Adipocyte (in vitro differentiated cells): ENCODE measurements around the gene SARS1.
"Not testable (repeated sequence)": the region's sequence is repeated elsewhere in the genome, so short reads cannot be mapped to it uniquely, and the experiment has no call there.

Experiments
- DNase-seq: peaks from one replicate; pipeline ENCODE4 v3.0.0-alpha.2; 2015; ENCODE audit warnings: low read depth
- H3K27me3 ChIP-seq: replicated peaks from 2 replicates; pipeline ENCODE4 v1.7.0; 2013; ENCODE audit warnings: mild to moderate bottlenecking, low read length, moderate library complexity; ENCODE audit not compliant: control insufficient read depth, insufficient read depth
- H3K36me3 ChIP-seq: 2 replicates; pipeline ENCODE4 v1.7.0; 2013; ENCODE audit warnings: low read length, mild to moderate bottlenecking, moderate library complexity; ENCODE audit not compliant: control insufficient read depth, insufficient read depth, severe bottlenecking
- H3K4me1 ChIP-seq: 2 replicates; pipeline ENCODE4 v1.7.0; 2013; ENCODE audit warnings: mild to moderate bottlenecking, low read length, moderate library complexity; ENCODE audit not compliant: control insufficient read depth, insufficient read depth
- H3K4me3 ChIP-seq: 2 replicates; pipeline ENCODE4 v1.7.0; 2013; ENCODE audit warnings: mild to moderate bottlenecking, low read length, moderate library complexity
- H3K9ac ChIP-seq: 2 replicates; pipeline ENCODE4 v1.7.0; 2013; ENCODE audit warnings: mild to moderate bottlenecking, low read length, moderate library complexity
- H3K9me3 ChIP-seq: 2 replicates; pipeline ENCODE4 v1.7.0; 2013; ENCODE audit warnings: mild to moderate bottlenecking, low read length, moderate library complexity; ENCODE audit not compliant: control insufficient read depth

SARS1 gene, protein sequence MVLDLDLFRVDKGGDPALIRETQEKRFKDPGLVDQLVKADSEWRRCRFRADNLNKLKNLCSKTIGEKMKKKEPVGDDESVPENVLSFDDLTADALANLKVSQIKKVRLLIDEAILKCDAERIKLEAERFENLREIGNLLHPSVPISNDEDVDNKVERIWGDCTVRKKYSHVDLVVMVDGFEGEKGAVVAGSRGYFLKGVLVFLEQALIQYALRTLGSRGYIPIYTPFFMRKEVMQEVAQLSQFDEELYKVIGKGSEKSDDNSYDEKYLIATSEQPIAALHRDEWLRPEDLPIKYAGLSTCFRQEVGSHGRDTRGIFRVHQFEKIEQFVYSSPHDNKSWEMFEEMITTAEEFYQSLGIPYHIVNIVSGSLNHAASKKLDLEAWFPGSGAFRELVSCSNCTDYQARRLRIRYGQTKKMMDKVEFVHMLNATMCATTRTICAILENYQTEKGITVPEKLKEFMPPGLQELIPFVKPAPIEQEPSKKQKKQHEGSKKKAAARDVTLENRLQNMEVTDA

DNA sequence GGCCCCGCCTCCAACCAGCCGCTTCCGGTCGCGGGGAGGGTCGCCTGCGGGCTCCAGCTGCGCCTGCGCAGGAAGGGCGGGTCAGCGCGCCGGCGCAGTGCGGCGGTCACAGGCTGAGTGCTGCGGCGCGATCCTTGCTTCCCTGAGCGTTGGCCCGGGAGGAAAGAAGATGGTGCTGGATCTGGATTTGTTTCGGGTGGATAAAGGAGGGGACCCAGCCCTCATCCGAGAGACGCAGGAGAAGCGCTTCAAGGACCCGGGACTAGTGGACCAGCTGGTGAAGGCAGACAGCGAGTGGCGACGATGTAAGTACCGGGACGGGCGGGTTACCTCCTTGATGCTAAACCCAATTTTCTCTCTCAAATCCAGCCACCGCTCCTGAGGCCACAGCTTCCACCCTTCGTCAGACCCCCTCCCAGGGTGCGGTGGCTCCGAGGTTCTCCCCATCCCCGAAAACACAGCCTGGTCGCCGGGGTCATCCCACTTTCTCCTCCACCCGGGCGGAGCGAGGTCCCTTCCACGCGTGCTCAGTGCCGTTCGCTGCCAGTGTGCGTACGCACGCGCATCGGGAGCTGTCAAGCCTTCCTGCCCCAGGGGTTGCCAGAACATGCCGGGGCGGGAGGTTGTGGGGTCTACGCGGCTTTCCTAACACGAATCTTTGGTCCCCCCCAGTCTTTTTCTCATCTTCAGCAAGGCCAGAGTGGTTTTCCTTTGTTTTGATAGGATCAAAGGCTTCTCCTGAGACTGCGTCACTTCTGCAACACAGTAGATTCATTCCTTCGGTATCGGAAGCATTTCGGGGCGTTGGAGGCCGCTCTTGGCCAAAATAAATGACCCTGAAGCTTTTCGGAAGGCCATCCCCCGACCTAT is at the start of gene SARS1:
TSS of gene SARS1 (plus strand) at position 95 of the 870 bp plus-strand sequence. CDS start at position 170, 75 bp downstream.
- peaks cover 6% of the 10 kb centered on the region for H3K36me3 ChIP-seq
- no peaks in the 10 kb centered on the region for H3K27me3 ChIP-seq
- peak; percentile 96 for DNase-seq
- no peaks in the 10 kb centered on the region for H3K9me3 ChIP-seq
- H3K4me1 ChIP-seq, result peaks cover 29% of the 10 kb centered on the region
- H3K4me3 ChIP-seq, result peak within 1 kb of the TSS; percentile 100
- peak within 1 kb of the TSS; percentile 99 for H3K9ac ChIP-seq

DNA sequence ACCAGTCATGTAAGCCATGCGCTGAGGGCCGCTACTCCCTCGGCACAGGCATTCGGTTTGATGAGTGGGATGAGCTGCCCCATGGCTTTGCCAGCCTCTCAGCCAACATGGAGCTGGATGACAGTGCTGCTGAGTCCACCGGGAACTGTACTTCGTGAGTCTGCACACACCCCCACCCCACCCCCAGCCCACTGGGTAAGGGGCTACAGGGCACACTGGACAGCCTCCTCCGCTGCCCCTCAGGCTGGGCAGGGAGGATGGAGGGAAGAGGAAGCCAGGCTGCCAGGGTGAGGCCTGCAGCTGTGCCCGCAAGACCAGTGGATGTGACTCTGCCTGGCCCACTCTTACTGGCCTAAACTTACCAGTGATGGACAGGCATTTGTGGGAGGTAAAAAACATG is 49.2 kb upstream of the SARS1 start:
- no peaks in the 10 kb centered on the region for H3K36me3 ChIP-seq
- DNase-seq, result no peak
- no peaks in the 10 kb centered on the region for H3K9me3 ChIP-seq
- no peak overlapping the region for H3K9ac ChIP-seq
- H3K4me3 ChIP-seq, result no peak overlapping the region
- H3K4me1 ChIP-seq, result peaks cover 23% of the 10 kb centered on the region
- no peaks in the 10 kb centered on the region for H3K27me3 ChIP-seq

DNA sequence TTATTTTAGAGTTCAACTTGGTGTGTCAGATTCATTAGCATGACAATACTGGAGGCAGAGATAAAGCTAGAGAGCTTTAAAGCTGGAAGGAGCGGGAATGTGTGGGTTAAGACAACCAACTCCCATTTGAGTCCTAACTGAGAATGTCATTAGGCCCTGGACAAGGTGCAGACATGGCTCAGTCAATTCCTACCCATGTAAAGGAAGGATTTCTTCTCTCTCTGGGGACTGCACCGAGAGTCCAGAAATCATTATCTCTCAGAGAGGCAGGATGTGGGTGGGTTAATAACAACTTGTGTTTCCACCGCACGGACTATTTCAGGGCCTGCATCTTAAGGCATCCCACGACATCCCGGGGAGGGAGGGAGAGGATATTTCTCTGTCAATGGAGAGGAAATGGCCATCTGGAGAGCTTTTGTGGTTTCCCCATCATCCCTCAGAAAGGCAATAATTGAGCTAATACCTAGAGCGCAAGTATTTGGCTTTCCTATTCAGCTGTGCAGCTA is 46.7 kb upstream of the SARS1 start:
- Histone ChIP-seq H3K9ac (no peak overlapping the region), H3K36me3 (no peaks in the 10 kb centered on the region), H3K4me1 (peaks cover 17% of the 10 kb centered on the region), H3K9me3 (no peaks in the 10 kb centered on the region), H3K27me3 (no peaks in the 10 kb centered on the region), H3K4me3 (no peak overlapping the region)
- DNase-seq, result no peak

DNA sequence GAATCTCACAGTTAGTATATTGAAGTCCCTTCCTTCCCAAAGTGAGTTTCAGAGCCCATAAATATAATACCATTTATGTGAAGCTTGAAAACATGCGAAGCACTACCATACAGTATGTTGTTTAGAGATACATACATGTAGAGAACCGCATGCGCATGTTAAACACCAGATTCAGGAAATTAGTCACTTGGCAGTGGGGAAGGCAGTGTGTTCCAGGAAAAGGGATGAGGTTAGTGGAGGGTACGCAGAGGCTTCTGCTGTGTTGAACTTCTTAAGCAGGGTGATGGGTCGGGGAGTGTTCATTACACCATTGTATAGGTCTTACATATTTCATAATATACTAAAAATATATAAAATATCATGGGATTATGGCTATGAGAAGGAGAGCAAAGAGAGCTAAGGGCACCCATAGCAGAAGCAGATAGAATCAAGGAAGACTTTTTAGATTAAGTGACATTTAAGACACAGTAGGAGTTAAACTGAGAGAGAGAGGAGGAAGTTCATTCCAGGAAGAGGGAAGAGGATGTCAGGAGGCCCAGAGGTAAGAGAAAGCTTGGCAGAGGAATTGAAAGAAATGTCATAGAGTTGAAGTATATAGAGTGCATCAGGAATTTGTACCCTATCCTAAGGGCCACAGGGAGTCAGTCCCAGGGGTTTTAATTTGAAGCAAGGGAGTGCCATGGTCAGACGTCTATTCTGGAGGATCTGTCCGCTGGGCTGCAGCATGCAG is 43.5 kb upstream of the SARS1 start:
- H3K9ac ChIP-seq, result no peak overlapping the region
- H3K9me3 ChIP-seq, result no peaks in the 10 kb centered on the region
- no peaks in the 10 kb centered on the region for H3K27me3 ChIP-seq
- DNase-seq, result no peak
- no peaks in the 10 kb centered on the region for H3K36me3 ChIP-seq
- H3K4me3 ChIP-seq, result no peak overlapping the region
- peaks cover 7% of the 10 kb centered on the region for H3K4me1 ChIP-seq

DNA sequence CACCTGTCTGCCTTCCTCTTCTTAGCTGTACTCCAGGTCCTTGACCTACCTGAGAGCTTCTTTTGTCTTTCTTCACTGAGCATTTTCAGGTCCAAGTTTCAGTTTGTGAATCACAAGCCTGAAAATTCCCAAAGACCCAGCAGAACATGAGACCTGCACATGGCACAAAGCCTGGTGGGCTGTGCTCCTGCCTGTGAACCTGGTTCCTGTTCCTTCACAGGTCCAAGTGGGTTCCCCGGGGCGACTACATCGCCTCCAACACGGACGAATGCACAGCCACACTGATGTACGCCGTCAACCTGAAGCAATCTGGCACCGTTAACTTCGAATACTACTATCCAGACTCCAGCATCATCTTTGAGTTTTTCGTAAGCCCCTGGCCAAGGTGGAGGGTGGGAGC is 42.1 kb upstream of the SARS1 start:
- DNase-seq, result no peak
- Histone ChIP-seq H3K9ac (no peak overlapping the region), H3K4me1 (peaks cover 7% of the 10 kb centered on the region), H3K27me3 (no peaks in the 10 kb centered on the region), H3K36me3 (no peaks in the 10 kb centered on the region), H3K4me3 (no peak overlapping the region), H3K9me3 (no peaks in the 10 kb centered on the region)

DNA sequence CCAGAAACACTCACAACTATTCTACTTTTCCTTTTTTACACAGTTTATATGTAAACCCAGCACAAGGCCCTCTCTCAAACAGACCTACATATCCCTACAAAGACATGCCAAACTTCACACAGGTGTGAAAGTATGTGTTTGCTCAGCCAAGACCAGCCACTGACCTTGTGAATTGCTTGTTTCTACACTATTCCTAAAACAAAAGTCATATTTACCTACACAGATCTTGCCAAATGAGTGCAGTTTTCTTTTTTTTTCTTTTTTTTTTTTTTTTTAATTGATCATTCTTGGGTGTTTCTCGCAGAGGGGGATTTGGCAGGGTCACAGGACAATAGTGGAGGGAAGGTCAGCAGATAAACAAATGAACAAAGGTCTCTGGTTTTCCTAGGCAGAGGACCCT is 37.4 kb upstream of the SARS1 start:
- not testable (repeated sequence) for H3K9me3 ChIP-seq, H3K27me3 ChIP-seq, DNase-seq, H3K9ac ChIP-seq, H3K36me3 ChIP-seq, H3K4me3 ChIP-seq, H3K4me1 ChIP-seq

DNA sequence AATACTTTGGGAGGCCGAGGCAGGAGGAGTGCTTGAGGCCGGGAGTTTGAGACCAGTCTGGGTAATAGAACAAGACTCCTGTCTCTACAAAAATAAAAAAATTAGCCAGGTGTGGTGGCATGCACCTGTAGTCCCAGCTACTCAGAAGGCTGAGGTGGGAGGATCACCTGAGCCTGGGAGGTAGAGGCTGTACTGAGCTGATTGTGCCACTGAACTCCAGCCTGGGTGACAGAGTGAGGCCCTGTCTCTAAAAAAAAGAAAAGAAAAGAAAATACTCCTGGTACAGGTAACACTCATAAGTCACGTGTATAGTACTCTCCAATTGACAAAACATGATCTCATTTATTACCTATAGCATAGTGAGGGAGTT is 33.0 kb upstream of the SARS1 start:
- H3K36me3 ChIP-seq, H3K9me3 ChIP-seq, H3K4me3 ChIP-seq, H3K27me3 ChIP-seq, H3K9ac ChIP-seq, DNase-seq: not testable (repeated sequence)
- H3K4me1 ChIP-seq, result peaks cover 15% of the 10 kb centered on the region

DNA sequence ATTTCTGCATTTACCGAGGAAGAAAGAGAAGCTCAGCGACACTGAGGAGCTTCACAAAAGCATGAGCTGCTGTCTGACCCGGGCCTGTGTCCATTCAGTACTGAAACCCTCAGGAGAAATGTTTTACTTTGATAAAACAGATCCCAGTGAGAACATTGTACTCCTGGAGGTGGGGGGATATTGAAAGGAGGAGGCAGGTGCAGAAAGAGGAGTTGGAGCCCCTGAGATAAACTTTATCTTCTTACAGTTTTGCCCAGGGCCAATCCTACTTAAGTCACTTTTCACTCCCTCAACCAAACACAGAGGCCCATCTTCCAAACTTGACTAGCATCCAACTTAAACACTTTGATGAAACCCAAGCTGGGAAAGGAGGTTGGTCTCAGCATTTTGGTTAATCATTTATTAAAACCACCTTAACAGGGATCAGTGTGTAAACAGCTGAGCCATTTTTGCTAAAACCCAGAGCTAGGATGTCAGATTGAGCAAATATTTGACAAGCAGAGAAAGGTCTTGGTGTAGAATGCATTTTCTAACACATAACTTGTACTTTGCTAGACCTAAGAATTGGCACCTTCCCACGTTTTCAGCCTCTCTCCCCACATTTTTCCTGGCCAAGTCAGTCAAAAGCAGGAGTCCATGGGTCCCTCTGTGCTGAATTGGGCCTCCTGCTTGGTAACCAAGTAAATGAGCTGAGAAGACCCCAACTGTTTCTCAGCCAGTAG is 32.5 kb upstream of the SARS1 start:
- Histone ChIP-seq H3K27me3 (no peaks in the 10 kb centered on the region), H3K4me3 (no peak overlapping the region)

DNA sequence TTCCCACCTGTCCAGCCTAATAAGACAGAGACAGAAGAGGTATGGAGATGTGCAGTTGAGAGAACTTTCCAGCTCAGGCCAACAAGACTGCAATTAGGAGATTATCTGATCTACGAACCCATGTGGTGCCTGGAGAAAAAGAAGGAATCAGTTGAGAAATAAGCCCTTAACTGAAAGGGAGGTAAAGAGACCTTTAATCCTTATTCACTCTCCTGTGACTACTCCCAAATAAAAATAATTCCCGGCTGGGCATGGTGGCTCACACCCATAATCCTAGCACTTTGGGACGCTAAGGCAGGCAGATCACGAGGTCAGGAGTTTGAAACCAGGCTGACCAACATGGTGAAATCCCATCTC is 31.9 kb upstream of the SARS1 start:
- Histone ChIP-seq H3K9me3 (no peaks in the 10 kb centered on the region), H3K27me3 (no peaks in the 10 kb centered on the region), H3K36me3 (no peaks in the 10 kb centered on the region), H3K9ac (no peak overlapping the region), H3K4me1 (peaks cover 25% of the 10 kb centered on the region), H3K4me3 (no peak overlapping the region)
- DNase-seq, result no peak

More for the DNA sequence above, 32.5 kb upstream of the SARS1 start:
- peak; percentile 61 for DNase-seq
- Histone ChIP-seq H3K36me3 (no peaks in the 10 kb centered on the region), H3K9me3 (no peaks in the 10 kb centered on the region), H3K9ac (no peak overlapping the region), H3K4me1 (peaks cover 19% of the 10 kb centered on the region)

DNA sequence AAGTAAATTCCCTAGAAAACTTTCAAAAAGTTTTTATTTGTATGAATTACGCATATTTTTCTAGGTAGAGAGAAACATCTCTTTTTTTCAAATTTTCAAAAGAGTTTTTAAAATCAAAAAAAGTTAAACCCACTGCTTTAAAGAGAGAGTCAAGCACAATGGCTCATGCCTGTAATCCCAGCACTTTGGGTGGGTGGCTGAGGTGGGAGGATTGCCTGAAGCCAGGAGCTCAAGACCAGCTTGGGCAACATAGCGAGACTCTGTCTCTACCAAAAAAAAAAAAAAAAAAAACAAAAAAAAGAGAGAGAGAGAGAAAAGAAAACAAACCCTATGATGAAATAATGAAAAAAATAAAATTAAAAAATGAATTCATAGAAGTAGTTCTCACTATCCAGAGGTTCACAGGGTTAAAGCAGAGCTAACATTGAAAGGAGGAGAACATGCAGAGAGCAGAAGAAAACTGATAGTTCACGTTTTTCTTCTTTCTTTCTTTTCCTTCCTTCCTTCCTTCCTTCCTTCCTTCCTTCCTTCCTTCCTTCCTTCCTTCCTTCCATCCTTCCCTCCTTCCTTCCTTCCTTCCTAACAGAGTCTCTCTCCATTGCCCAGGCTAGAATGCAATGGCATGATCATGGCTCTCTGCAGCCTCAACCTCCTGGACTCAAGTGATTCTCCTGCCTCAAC is 30.5 kb upstream of the SARS1 start:
- no peaks in the 10 kb centered on the region for H3K9me3 ChIP-seq
- no peak for DNase-seq
- H3K9ac ChIP-seq, result no peak overlapping the region
- no peaks in the 10 kb centered on the region for H3K36me3 ChIP-seq
- H3K4me3 ChIP-seq, result no peak overlapping the region
- peaks cover 26% of the 10 kb centered on the region for H3K4me1 ChIP-seq
- no peaks in the 10 kb centered on the region for H3K27me3 ChIP-seq
